GM21360 (cell line): ENCODE results near the gene SPRY4.
"Not testable (repeated sequence)": the region's sequence is repeated elsewhere in the genome, so short reads cannot be mapped to it uniquely, and the experiment has no call there.

ENCODE experiments used
- ATAC-seq: cut with Tn5 transposase; IDR thresholded peaks from one replicate; pipeline ENCODE4 v1.9.1; 2021; ENCODE audit warnings: mild to moderate bottlenecking, moderate library complexity; ENCODE audit not compliant: unreplicated experiment

SPRY4 gene, protein sequence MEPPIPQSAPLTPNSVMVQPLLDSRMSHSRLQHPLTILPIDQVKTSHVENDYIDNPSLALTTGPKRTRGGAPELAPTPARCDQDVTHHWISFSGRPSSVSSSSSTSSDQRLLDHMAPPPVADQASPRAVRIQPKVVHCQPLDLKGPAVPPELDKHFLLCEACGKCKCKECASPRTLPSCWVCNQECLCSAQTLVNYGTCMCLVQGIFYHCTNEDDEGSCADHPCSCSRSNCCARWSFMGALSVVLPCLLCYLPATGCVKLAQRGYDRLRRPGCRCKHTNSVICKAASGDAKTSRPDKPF

GRCh38 chr5:142324871-142325724 is at the start of gene SPRY4:
TSS of gene SPRY4 (minus strand) at chr5:142325021. CDS start at chr5:142315108, 9,913 bp downstream.
- peak; percentile 67 for ATAC-seq

GRCh38 chr5:142368529-142368928 is 43.7 kb upstream of the SPRY4 start:
- no peak for ATAC-seq

DNA sequence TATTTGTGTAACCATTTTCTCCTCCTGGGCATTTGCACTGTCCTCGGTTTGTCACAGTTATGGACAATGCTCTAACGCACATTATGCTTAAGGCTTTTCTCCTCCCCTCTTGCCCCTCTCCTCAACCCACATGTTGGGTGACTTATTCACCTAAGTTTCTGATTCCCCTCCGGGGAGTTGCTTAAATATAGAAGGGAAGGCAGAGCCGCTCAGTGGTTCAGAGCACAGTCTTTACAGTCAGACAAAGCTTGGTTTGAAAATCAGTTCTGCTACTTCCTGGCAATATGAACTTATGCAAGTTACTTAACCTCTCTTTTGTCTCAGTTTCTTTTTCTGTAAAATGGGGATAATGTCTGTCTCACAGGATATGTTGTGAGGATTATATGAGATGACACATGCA is 41.2 kb upstream of the SPRY4 start:
- ATAC-seq, result no peak

DNA sequence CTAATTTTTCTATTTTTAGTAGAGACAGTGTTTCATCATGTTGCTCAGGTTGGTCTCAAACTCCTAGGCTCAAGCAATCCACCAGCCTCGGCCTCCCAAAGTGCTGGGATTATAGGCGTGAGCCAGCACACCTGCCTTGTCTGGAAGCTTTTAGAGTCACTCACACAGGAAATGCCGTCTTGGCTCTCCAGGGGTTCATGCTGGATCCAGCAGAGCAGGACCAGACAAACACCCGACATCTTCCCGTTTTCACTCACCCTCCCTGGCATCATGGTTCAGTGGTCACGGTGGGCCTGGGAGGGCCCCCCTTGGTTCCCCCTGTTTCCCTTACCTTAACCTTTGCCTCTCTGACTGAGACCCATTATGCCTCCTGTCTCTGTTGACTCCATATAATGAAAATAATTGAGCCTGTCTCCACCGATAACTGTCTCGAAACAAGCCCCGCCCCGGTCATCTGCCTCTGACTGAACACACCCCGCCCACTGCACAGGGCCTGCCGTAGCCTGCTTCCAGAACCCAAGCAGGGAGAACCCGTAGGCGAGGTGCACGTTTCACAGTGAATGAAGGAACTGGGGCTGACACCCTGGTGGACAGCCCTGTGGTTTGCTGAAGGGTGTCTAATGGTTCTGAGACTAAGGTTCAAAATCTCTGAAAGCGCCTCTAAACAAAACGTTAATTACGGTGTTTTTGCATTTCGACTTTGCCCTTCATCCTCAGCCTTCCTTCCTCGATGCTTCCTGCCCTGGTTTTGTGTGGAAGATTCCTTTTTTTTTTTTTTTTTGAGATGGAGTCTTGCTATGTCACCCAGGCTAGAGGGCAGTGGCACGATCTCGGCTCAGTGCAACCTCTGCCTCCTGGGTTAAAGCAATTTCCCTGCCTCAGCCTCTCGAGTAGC is 39.7 kb upstream of the SPRY4 start:
- peak; percentile 83 for ATAC-seq

DNA sequence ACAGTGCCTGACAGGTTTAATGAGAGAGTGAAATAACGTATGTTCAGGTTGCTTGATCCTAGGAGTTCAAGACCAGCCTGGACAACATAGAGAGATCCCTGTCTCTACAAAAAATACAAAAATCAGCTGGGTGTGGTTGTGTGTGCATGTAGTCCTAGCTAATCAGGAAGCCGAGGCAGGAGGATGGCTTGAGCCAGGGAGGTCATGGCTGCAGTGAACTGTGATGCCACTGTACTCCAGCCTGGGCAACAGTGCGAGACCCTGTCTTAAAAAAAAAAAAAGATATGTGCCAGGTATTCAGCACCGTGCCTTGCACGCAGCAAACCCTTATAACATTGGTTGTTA is 38.8 kb upstream of the SPRY4 start:
- ATAC-seq, result no peak

DNA sequence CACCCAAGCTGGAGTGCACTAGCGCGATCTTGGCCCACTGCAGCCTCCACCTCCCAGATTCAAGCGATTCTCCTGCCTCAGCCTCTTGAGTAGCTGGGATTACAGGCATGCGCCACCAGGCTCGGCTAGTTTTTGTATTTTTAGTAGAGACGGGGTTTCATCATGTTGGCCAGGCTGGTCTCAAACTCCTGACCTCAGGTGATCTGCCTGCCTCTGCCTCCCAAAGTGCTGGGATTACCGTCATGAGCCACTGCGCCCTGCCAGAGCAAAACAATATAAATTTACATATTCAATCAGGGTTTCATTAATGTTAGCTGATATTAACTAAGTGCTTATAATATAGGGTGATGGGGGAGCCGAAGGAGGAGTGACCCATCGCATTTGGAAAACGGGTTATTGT is 37.4 kb upstream of the SPRY4 start:
- ATAC-seq, result not testable (repeated sequence)

- ATAC-seq, result no peak
Measured at GRCh38 chr5:142360607-142361120, 35.8 kb upstream of the SPRY4 start.

DNA sequence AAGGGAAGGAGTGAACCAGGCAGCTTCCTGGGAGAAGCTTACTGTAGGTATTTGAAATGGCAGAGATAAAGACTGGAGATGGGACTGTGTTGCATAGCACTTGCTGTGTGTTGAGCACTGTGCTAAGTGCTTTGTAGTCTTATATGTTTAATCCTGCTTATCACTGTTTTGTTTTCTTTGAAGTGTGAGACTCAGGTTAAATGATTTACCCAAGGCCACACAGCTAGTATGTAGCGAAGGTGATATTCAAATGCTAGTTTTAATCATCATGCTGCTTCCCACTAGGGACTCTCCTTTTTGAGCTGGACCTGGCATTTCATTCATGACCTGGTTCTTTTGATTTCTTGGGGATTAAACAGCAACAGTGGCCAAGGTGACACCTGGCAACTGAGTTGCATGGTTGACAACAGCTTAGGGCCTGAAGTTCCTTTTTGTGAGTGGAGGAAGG is 35.3 kb upstream of the SPRY4 start:
- ATAC-seq, result no peak

DNA sequence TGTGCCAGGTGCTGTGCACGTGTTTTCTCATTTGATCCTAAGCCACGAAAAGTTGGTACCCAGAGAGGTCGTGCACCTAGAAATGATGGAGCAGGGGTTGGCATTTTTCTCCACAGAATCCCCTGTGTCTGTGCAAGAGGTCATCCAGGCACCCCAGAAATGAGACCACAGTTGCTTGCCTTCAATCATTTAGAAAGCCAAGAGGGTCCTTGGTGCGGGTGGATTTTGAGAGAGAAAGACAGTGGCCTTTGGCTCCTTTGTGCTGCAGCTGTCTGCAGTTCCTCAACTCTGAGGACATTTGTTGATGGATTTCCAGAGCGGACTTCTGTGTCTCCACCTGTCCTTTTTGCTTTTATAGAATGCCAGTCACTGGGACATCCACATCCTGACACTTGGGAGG is 33.8 kb upstream of the SPRY4 start:
- ATAC-seq, result no peak

DNA sequence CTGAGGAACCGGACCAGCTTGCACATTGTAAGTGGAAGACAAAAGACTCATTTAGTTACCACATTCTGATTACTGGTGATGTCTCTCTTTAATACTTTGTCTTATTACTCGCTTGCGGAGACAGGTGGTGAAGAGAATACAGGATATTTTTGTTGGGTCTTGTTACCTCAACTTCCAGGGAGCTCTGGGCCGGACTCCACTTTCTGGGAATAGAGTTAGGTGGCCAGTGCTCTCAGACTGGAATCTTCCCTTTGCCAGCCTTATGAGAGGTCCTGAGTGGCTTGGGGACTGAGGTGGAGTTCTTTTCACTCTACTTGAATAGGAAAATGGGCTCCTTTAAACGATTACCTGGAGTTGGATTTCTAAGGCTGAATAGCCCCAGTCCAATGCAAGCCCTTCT is 33.3 kb upstream of the SPRY4 start:
- ATAC-seq, result no peak

DNA sequence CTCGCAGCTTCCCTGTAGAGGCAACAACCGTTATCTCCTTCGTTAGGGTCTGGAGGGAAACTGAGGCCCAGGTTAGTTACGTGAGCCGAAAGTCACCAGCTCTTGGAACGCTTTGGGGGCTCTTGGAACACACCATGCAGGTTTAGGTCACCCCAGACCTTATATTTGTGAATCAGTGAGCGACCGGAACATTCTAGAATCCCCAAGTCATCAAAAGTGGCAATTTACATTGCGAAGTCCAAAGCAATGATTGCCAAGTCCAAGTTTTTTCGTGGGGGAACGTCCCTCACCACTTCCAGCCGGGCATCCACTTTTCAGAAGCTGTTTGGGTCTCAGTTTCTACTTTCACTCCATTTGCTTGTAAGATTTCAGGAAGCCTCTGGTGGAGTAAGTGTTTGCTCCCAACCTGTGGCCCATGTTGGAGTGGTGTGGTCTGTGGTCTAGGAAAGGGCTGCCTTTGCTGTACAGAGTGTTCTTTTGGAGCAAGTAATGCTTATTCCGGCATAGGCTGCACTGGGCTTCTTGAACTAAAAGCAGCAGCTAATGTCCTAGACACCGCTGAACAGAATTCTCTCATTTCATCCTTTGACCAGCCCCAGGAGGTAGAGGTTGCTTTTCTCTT is 32.8 kb upstream of the SPRY4 start:
- ATAC-seq, result no peak

DNA sequence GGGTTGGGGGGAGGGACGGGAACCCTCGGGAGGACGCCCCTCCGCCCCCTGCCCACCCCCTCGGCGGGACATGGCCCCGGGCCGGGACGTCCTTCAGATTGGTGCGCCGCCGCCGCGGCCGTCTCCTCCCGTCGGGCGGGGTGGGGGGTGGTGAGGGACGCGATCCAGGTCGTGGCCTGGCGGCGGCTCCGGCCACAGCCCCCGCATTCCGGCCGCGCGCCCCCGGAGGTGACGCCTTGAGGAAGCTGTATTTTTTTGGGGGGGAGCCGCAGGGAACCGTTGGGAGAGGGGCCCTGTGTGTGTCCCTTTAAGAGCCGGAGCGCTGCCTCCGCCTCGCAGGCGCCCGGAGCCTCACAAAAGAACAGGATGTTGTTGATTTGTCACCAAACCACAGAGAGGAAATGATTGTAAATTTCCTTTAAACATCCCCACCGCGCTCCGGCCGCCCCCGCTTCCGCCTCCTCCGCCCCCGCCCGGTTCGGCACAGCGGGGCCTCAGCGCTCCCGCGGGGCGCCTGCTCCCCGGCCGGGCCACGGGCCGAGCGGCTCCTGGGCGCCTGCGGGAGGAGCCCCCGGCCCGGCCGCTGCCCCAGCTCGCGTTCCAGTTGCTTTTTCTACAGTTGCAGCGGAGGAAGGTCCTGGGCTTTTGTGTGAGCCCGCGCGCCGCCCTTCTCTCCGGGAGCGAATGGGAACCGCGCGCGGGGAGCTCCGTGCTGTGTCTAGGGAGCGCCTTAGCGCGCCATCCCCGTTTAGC is 32.1 kb upstream of the SPRY4 start:
- ATAC-seq, result peak; percentile 91

GRCh38 chr5:142356349-142356715 is 31.5 kb upstream of the SPRY4 start:
- no peak for ATAC-seq

DNA sequence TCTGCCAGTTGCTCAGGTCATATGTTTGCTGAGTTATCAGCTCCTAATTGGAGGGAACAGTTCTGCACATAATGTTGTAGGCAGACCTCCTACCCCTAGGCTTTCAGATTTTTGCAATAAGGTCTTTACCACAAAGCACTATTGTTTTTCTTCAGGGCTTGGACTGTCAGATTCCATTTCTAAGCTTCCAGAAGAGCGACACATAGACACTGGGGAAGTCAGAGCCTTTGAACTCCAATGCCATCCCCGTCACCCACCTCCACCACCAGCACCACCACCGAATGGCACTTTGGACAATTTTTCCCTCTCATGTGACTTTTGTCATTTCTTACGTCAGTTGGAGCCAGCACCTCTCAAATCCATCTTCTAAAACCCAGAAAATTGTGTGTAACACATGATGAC is 28.3 kb upstream of the SPRY4 start:
- ATAC-seq, result no peak

DNA sequence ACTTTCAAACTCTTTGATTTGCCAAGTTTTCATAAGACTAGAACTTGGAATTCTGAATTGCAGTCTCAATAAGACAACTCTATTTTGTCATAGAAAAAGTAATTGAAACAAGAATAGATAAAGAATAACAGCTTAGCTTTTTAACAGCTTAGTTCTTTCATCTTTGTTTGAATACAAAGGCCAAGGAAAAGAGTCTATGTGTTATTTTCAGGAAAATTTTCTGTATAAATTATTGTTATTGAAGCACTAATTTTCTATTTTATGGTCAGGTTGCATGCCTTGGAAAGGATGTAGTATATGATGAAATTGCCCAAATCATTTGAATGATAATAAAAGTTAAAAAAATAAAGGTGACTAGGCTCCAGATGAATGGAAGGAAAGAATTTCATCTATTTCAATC is 25.2 kb upstream of the SPRY4 start:
- ATAC-seq, result no peak

- ATAC-seq, result no peak
Measured at GRCh38 chr5:142346706-142347105, 21.9 kb upstream of the SPRY4 start.

GRCh38 chr5:142344915-142345314 is 20.1 kb upstream of the SPRY4 start:
- not testable (repeated sequence) for ATAC-seq

DNA sequence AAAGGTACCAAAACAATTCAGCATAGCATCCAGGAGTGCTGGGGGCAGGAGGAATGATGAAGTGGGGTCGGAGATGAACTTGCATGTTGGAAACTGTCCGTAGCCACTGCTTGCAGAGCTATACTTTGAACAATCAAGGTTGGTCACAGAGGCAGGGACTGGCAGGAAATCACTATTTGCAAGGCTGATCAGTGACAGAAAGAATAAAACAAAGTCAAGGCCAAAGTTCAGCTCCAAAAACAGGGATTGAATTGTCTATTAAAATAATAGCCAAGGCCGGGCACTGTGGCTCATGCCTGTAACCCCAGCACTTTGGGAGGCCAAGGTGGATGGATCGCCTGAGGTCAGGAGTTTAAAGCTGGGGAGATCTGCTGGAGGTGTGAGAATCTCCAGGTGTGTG is 18.7 kb upstream of the SPRY4 start:
- ATAC-seq, result no peak

GRCh38 chr5:142342128-142342981 is 17.5 kb upstream of the SPRY4 start:
- ATAC-seq, result no peak
